ENCODE data around the gene EIF1. TPM values are rescaled to one million over a fixed set of nuclear protein-coding genes. Genes with fewer than 3 reads are reported as not detected.
A peak's percentile ranks its signal among the peaks of the same experiment; 100 is the strongest.
"Not testable (repeated sequence)": the region's sequence is repeated elsewhere in the genome, so short reads cannot be mapped to it uniquely, and the experiment has no call there.

EIF1 gene
- total and polyA plus RNA-seq, 2 experiments from 2014 or later, result 180 to 989 TPM

GRCh38 chr17:41667280-41668041 lies 21.2 kb upstream of the EIF1 start:
- Histone ChIP-seq H4K20me1 (ENCODE audit: insufficient read depth, poor library complexity, severe bottlenecking) (no peaks in the 10 kb centered on the region), H2AFZ (no peak overlapping the region), H3K36me3 (replicated peaks; ENCODE audit: insufficient read depth, low read depth) (no peaks in the 10 kb centered on the region), H3K4me3 (no peak overlapping the region), H3K27ac (peak overlapping the region; percentile 26), H3K4me2 (peak overlapping the region; percentile 96), H3K79me2 (no peaks in the 10 kb centered on the region), H3K27me3 (no peaks in the 10 kb centered on the region), H3K9me3 (ENCODE audit: low read depth) (no peaks in the 10 kb centered on the region), H3K4me1 (ENCODE audit: insufficient read depth) (peaks cover 19% of the 10 kb centered on the region), H3K9me2 (replicated peaks; ENCODE audit: insufficient read depth) (no peaks in the 10 kb centered on the region)
- WGBS (ENCODE audit: low lambda C conversion rate, missing lambda C conversion rate), result 64% methylated on average over 23 of the region's 23 CpGs
- TF ChIP-seq EZH2 (IDR thresholded peaks at IDR 0.05; ENCODE audit: borderline replicate concordance) (no peak), CTCF (IDR thresholded peaks at IDR 0.05; ENCODE audit: poor library complexity) (no peak), EZH2phosphoT487 (IDR thresholded peaks at IDR 0.05; ENCODE audit: low read depth, severe bottlenecking, unreplicated experiment) (no peak)
- DNase-seq (ENCODE audit: low spot score), result no peak

- 93% methylated on average over 7 of the region's 7 CpGs for WGBS (ENCODE audit: low lambda C conversion rate, missing lambda C conversion rate)
- no peak overlapping the region for H3K4me3 ChIP-seq
- no peaks in the 10 kb centered on the region for H4K20me1 ChIP-seq (ENCODE audit: insufficient read depth, poor library complexity, severe bottlenecking)
- no peaks in the 10 kb centered on the region for H3K36me3 ChIP-seq (replicated peaks; ENCODE audit: insufficient read depth, low read depth)
- H3K4me2 ChIP-seq, result no peak overlapping the region
- no peaks in the 10 kb centered on the region for H3K27me3 ChIP-seq
- H2AFZ ChIP-seq, result no peak overlapping the region
- TF ChIP-seq EZH2 (IDR thresholded peaks at IDR 0.05; ENCODE audit: borderline replicate concordance) (no peak), EZH2phosphoT487 (IDR thresholded peaks at IDR 0.05; ENCODE audit: low read depth, severe bottlenecking, unreplicated experiment) (no peak), CTCF (IDR thresholded peaks at IDR 0.05; ENCODE audit: poor library complexity) (no peak)
- no peaks in the 10 kb centered on the region for H3K9me2 ChIP-seq (replicated peaks; ENCODE audit: insufficient read depth)
- peaks cover 10% of the 10 kb centered on the region for H3K4me1 ChIP-seq (ENCODE audit: insufficient read depth)
- no peaks in the 10 kb centered on the region for H3K9me3 ChIP-seq (ENCODE audit: low read depth)
- no peak overlapping the region for H3K27ac ChIP-seq
- no peaks in the 10 kb centered on the region for H3K79me2 ChIP-seq
- DNase-seq (ENCODE audit: low spot score), result no peak
Measured at GRCh38 chr17:41672153-41672552, 16.5 kb upstream of the EIF1 start.

GRCh38 chr17:41675157-41676057 lies 13.3 kb upstream of the EIF1 start:
- Histone ChIP-seq H2AFZ (peak overlapping the region; percentile 30), H3K4me2 (peak overlapping the region; percentile 6), H3K27ac (peak overlapping the region; percentile 61)
- not testable (repeated sequence) for H3K9me2 ChIP-seq (replicated peaks; ENCODE audit: insufficient read depth); H3K4me3 ChIP-seq; H3K36me3 ChIP-seq (replicated peaks; ENCODE audit: insufficient read depth, low read depth); H4K20me1 ChIP-seq (ENCODE audit: insufficient read depth, poor library complexity, severe bottlenecking); H3K79me2 ChIP-seq; H3K9me3 ChIP-seq (ENCODE audit: low read depth); DNase-seq (ENCODE audit: low spot score); H3K27me3 ChIP-seq; H3K4me1 ChIP-seq (ENCODE audit: insufficient read depth)
- 74% methylated on average over 7 of the region's 7 CpGs for WGBS (ENCODE audit: low lambda C conversion rate, missing lambda C conversion rate)

GRCh38 chr17:41676058-41676419 lies 12.6 kb upstream of the EIF1 start:
- Histone ChIP-seq H2AFZ (peak overlapping the region; percentile 30), H3K27ac (peak overlapping the region; percentile 61)
- no peak for TF ChIP-seq EZH2phosphoT487 (IDR thresholded peaks at IDR 0.05; ENCODE audit: low read depth, severe bottlenecking, unreplicated experiment)

More at GRCh38 chr17:41676058-41676419, 12.6 kb upstream of the EIF1 start:
- Histone ChIP-seq H3K9me2 (replicated peaks; ENCODE audit: insufficient read depth) (no peaks in the 10 kb centered on the region), H3K79me2 (no peaks in the 10 kb centered on the region), H4K20me1 (ENCODE audit: insufficient read depth, poor library complexity, severe bottlenecking) (no peaks in the 10 kb centered on the region), H3K4me3 (no peak overlapping the region), H3K27me3 (no peaks in the 10 kb centered on the region), H3K4me2 (peak overlapping the region; percentile 6), H3K9me3 (ENCODE audit: low read depth) (no peaks in the 10 kb centered on the region), H3K36me3 (replicated peaks; ENCODE audit: insufficient read depth, low read depth) (no peaks in the 10 kb centered on the region), H3K4me1 (ENCODE audit: insufficient read depth) (peaks cover 6% of the 10 kb centered on the region)
- DNase-seq (ENCODE audit: low spot score), result no peak
- 70% methylated on average over 3 of the region's 3 CpGs for WGBS (ENCODE audit: low lambda C conversion rate, missing lambda C conversion rate)
